GM21515 (cell line): ENCODE measurements around the gene DENND6B.
"Not testable (repeated sequence)": the region's sequence is repeated elsewhere in the genome, so short reads cannot be mapped to it uniquely, and the experiment has no call there.

ENCODE experiments used
- ATAC-seq: cut with Tn5 transposase; IDR thresholded peaks from one replicate; pipeline ENCODE4 v1.9.1; 2021; ENCODE audit not compliant: unreplicated experiment

DENND6B gene

DNA sequence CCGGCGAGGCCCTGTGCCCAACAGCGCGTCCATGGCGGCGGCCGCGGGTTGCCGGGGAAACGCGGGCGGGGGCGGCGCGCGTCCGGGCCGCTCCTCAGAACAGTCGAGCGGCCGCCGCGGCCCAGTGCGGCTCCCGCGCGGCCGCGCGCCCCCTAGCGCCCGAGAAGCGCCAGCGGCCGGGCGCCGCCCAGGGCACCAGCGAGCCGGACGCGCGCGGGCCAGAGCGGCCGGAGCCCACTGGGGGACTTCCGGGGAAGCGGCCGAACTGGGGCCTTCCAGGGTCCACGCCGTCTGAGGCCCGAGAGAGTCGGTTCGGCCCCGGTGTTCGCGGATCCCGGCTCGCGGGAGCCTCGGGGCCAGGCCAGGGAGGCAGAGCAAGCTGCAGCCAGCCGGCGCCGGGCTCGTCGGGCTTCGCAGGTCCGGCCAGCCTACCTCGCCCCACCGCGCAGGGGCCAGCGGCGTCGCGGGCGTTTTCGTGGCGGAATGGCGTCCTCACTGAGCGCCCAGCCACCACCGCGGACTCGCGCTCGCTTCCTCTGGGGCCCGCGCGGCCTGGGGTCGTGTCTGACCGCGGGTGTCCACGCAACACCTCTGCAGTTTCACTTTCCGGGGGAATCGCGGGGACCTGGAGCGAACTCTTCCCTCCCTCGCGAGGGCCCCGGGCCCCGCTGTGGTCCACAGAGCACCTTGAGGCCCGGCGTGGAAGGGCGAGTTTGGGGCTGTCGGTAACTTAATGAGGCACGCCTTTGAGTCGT lies at the start of gene DENND6B:
TSS of gene DENND6B (minus strand) at position 57 of the 755 bp plus-strand sequence. CDS start at position 33, 24 bp downstream.
- ATAC-seq, result peak; percentile 75

DNA sequence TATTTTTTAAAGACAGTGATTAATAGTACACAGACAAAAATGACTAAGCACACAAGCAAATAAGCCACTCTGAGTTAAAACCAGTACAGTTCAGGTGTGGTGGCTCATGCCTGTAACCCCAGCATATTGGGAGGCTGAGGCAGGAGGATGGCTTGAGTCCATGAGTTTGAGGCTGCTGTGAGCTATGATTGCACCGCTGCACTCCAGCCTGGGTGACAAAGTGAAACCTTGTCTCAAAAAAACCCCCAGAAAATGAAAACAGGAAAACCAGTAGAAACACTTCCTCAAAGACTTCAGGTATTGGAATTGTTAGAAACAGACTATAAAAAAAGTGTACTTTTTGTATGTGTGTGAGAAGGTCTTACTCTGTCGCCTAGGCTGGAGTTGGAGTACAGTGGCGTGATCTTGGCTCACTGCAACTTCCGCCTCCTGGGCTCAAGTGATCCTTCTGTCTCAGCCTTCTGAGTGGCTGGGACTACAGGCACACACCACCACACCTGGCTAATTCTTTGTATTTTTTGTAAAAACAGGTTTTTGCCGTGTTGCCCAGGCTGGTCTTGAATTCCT lies 49.4 kb upstream of the DENND6B start:
- no peak for ATAC-seq

DNA sequence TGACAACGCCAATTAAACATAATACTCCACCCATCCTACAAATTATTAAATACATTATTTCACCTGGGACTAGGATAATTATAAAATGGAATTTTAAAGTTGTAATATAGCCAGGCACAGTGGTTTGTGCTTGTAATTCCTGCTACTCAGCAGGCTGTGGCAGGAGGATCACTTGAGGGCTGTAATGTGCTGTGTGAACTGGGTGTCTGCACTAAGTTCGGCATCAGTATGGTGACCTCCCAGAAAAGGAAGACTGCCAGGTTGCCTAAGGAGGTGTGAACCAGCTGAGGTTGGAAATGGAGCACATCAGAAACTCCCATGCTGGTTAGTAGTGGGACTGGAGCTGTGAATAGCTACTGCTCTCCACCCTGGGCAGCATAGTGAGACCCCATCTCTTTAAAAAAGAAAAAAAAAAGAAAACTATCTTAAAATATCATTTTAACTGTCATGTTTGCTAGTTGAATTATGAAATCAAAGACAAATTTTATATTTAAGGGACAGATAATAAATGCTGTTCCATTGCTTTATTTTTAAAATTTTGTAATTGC lies 44.4 kb upstream of the DENND6B start:
- no peak for ATAC-seq

- ATAC-seq, result no peak
Measured at GRCh38 chr22:50367778-50368500, 41.1 kb upstream of the DENND6B start.

DNA sequence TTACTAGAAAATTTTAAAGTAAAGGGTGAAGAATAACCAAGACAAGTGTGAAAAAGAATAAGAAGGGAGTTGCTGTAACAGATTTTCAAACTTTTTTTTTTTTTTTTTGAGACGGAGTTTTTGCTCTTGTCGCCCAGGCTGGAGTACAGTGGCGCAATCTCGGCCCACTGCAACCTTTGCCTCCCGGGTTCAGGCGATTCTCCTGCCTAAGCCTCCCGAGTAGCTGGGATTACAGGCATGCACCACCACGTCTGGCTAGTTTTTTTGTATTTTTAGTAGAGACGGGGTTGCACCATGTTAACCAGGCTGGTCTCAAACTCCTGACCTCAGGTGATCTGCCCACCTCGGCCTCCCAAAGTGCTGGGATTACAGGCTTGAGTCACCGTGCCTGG lies 37.0 kb upstream of the DENND6B start:
- not testable (repeated sequence) for ATAC-seq

DNA sequence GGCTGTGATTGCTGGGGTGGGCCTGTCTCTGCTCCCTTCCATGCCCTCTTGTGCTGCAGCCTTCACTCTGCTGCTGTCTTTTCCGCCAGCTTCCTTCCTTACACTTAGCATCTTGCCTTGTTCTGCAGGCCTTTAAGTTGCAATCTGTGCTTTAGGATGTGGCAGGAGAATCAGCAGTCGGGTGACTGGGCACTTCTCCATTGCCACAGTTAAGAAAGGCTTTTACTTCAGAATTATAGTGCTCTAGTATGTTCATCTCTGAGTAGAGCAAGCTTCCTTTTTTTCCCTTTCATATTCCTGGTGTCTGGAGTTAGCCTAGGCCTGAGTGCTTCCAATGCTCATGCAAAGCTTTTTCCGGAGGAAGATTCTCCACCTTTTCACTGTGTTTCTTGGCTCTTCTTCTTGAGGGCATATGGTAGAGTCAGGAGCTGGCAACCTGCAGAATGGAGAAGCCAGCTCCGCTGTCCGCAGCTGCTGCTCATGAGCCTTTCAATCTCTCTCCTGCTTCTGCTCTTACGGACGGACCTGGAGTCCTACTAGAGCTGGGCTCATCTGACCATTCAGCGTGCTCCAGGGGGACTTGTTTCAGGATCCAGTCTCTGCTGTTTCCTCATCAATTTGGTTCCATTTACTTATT lies 36.5 kb upstream of the DENND6B start:
- ATAC-seq, result no peak

- no peak for ATAC-seq
Measured at GRCh38 chr22:50361688-50362087, 34.9 kb upstream of the DENND6B start.

DNA sequence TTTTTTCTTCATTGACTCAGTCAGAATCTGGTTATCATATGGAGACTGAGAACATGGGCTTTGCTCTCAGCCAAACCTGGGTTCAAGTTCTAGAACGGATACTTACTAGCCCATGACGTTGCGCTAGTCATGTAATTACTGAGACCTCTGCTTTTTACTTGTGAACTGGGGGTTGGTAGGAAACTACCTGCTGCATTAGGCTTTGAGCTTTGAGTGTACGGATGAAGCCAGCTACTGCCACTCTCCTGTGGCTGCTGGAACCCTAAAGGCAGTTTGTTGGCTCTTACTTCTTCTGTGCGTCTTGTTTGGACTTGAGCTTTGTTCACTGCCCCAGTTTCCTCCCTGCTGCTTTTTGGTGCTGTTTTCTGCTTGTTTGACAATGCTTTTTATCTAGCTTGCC lies 34.4 kb upstream of the DENND6B start:
- no peak for ATAC-seq

- ATAC-seq, result no peak
Measured at GRCh38 chr22:50360578-50360977, 33.8 kb upstream of the DENND6B start.

DNA sequence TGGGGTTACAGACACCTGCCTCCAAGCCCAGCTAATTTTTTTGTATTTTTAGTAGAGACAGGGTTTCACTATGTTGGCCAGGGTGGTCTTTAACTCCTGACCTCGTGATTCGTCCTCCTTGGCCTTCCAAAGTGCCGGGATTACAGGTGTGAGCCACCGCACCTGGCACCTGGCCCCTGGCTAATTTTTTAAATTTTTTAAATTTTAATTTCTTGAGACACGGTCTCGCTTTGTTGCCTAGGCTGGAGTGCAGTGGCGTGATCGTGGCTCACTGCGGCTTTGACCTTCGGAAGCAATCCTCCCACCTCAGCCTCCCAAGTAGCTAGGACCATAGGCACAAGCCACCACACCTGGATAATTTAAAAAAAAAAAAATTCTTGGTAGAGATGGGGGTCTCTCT lies 30.9 kb upstream of the DENND6B start:
- ATAC-seq, result no peak

DNA sequence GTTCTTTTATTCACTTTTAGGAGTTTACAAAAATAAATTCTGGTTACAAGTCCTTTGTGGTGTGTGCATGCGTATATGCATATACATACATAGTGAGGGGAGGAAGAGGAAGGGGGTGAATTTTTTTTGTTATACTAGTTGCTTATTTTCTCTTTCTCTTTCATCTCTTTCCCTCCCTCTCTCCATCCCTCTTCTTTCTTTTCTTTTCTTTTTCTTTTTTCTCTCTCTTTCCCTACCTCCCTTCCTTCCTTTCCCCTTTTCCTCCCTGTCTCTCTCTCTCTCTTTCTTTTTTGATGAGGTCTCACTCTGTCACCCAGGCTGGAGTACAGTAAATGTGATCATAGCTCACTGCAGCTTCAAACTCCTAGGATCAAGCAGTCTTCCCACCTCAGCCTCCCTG lies 30.4 kb upstream of the DENND6B start:
- ATAC-seq, result no peak

- no peak for ATAC-seq
Measured at GRCh38 chr22:50356186-50356585, 29.4 kb upstream of the DENND6B start.

- no peak for ATAC-seq
Measured at GRCh38 chr22:50348058-50348457, 21.2 kb upstream of the DENND6B start.

DNA sequence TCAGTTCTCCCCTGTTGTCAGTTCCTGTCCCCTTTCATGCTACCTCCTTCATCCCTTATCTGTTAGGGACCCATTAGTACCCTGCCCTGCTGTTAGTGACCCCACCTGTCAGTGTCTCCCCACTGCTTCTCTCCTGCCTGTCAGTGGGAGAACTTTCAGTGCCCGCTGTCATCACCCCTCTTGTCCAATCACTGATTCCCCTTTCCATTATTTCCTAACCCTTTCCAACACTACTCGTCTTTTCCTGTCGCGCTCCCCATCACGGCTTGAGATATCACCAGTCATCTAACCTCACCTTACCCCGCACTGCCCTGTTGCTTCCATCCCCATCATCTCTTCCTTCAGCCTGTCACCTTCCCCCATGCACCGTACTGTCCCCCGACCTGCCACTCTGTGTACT lies 20.3 kb upstream of the DENND6B start:
- no peak for ATAC-seq

GRCh38 chr22:50346470-50346869 lies 19.7 kb upstream of the DENND6B start:
- no peak for ATAC-seq

- ATAC-seq, result no peak
Measured at GRCh38 chr22:50343541-50343935, 16.7 kb upstream of the DENND6B start.

DNA sequence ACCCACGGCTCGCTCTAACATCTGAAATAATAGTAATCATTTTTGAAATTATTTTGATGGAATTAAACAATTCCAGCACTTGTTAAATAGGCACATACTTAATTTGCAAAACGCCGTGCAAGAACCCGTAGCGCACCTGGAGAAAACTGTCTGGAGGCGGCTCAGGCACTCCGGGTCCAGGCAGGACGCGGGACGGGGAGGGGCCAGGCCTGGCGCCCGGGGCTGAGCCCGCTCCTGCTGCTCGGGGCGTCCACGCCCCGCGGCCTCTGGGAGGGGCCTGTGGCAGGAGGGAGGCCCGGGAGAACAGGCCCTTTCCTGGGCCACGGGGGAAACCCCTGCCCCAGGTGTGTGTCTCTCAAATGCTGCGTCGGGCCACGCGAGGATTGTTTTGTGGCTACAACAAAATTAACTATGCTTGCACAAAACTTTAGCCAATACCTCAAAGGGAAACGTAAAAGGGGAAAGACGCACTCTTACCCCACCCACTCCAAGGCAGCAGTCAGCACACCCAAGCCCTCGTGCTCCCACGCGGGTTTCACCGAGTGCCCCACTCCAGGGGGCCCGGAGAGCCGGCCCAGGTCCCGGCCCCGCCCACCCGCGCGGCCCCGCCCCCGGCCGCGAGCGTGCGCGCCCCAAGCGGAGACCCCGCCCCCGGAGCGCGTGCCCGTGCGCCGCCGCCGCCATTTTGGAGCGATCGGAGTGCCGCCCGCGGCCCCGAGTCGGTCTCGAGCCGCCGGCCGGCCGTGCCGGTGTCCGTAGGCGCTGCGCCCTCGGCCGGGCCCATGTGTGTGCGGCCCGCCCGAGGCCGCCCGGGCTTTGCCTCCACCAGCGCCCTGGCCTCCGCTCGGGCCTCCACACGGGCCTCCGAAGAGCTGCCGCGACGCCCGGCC lies 16.1 kb upstream of the DENND6B start, which contains the start of gene PPP6R2:
TSS of gene PPP6R2 (plus strand) at position 677 of the 890 bp plus-strand sequence. CDS start 50,582 bp downstream, outside the sequence.
- peak; percentile 59 for ATAC-seq

GRCh38 chr22:50341977-50342650 lies 15.3 kb upstream of the DENND6B start:
- peak; percentile 54 for ATAC-seq
